ENCODE data around the gene ENO3.

The ENO3 gene

GRCh38 chr17:4944163-4944553 lies 6.8 kb upstream of the ENO3 start:
- Mint-ChIP-seq H3K4me1 (peaks cover 50% of the 10 kb centered on the region), H3K9me3 (no peaks in the 10 kb centered on the region), H3K27ac (peak overlapping the region; percentile 96), H3K27me3 (no peaks in the 10 kb centered on the region), H3K4me3 (peak overlapping the region; percentile 100), H3K36me3 (peaks cover 33% of the 10 kb centered on the region)

DNA sequence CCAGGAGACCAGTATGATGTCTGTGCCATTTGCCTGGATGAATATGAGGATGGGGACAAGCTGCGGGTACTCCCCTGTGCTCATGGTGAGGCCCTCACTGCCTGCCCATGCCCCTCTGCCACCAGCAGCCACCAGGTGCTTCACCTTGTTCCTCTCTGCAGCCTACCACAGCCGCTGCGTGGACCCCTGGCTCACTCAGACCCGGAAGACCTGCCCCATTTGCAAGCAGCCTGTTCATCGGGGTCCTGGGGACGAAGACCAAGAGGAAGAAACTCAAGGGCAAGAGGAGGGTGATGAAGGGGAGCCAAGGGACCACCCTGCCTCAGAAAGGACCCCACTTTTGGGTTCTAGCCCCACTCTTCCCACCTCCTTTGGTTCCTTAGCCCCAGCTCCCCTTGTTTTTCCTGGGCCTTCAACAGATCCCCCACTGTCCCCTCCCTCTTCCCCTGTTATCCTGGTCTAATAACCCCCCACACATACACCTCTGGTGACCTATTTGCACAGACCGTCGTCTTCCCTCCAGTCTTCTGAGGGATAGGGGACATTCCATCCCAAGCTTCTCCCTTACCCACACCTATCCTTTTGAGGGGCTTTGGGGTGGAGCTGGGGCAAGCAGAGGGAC lies 6.3 kb upstream of the ENO3 start:
- H3K4me3 Mint-ChIP-seq: peak overlapping the region; percentile 100
- no peaks in the 10 kb centered on the region for H3K27me3 Mint-ChIP-seq
- peak overlapping the region; percentile 96 for H3K27ac Mint-ChIP-seq
- peaks cover 33% of the 10 kb centered on the region for H3K36me3 Mint-ChIP-seq
- peaks cover 49% of the 10 kb centered on the region for H3K4me1 Mint-ChIP-seq
- H3K9me3 Mint-ChIP-seq: no peaks in the 10 kb centered on the region

DNA sequence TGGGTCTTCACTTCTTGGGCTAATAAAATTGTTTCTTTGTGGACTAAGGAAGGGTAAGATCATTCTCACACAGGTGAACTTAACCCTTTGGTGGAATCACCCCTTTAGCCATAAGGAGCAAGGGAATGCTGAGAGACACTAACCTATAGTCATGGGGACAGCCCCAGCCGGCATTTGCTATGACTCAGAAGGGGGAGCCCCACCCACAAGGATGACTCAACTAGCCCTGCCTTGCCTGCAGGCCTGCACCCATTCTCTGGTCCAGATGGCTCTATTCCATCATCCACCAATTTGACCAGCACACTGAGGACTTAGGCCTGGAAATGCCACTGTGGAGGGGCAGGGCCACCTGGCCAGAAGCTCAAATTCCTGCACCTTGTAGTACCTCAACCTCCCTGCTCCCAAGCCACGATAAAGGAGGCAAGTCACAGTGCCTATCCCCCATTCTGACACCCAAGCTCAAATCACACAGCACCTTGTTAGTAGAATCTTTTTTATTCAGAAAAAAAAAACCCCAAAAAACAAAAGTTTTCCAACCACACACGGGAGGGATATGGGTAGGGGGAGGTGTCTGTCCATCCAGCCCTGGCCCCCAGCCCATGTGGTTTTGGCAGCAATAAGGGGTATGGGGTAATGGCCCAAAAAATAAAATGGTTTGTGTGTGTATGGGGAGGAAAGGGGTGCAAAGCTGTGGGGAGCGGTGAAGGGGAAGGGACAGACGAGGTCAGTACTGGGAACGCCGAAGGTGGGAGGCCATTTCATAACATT lies 5.6 kb upstream of the ENO3 start:
- Mint-ChIP-seq H3K4me1 (peaks cover 51% of the 10 kb centered on the region), H3K27me3 (no peaks in the 10 kb centered on the region), H3K27ac (peak overlapping the region; percentile 96), H3K9me3 (no peaks in the 10 kb centered on the region), H3K36me3 (peaks cover 33% of the 10 kb centered on the region), H3K4me3 (peak overlapping the region; percentile 100)

- no peaks in the 10 kb centered on the region for H3K27me3 Mint-ChIP-seq
- H3K4me1 Mint-ChIP-seq: peaks cover 57% of the 10 kb centered on the region
- peak overlapping the region; percentile 100 for H3K4me3 Mint-ChIP-seq
- no peaks in the 10 kb centered on the region for H3K9me3 Mint-ChIP-seq
- H3K36me3 Mint-ChIP-seq: peaks cover 33% of the 10 kb centered on the region
- peak overlapping the region; percentile 96 for H3K27ac Mint-ChIP-seq
Observed at GRCh38 chr17:4945944-4946280, 5.0 kb upstream of the ENO3 start.

GRCh38 chr17:4946312-4946976 lies 4.5 kb upstream of the ENO3 start:
- peak overlapping the region; percentile 82 for H3K27ac Mint-ChIP-seq
- peak overlapping the region; percentile 100 for H3K4me3 Mint-ChIP-seq
- H3K27me3 Mint-ChIP-seq: no peaks in the 10 kb centered on the region
- no peaks in the 10 kb centered on the region for H3K9me3 Mint-ChIP-seq
- H3K4me1 Mint-ChIP-seq: peaks cover 57% of the 10 kb centered on the region
- H3K36me3 Mint-ChIP-seq: peaks cover 32% of the 10 kb centered on the region

- Mint-ChIP-seq H3K27ac (peak overlapping the region; percentile 82), H3K36me3 (peaks cover 26% of the 10 kb centered on the region), H3K4me3 (peak overlapping the region; percentile 100), H3K27me3 (no peaks in the 10 kb centered on the region), H3K4me1 (peaks cover 51% of the 10 kb centered on the region), H3K9me3 (no peaks in the 10 kb centered on the region)
Observed at GRCh38 chr17:4947010-4947410, 3.9 kb upstream of the ENO3 start.

DNA sequence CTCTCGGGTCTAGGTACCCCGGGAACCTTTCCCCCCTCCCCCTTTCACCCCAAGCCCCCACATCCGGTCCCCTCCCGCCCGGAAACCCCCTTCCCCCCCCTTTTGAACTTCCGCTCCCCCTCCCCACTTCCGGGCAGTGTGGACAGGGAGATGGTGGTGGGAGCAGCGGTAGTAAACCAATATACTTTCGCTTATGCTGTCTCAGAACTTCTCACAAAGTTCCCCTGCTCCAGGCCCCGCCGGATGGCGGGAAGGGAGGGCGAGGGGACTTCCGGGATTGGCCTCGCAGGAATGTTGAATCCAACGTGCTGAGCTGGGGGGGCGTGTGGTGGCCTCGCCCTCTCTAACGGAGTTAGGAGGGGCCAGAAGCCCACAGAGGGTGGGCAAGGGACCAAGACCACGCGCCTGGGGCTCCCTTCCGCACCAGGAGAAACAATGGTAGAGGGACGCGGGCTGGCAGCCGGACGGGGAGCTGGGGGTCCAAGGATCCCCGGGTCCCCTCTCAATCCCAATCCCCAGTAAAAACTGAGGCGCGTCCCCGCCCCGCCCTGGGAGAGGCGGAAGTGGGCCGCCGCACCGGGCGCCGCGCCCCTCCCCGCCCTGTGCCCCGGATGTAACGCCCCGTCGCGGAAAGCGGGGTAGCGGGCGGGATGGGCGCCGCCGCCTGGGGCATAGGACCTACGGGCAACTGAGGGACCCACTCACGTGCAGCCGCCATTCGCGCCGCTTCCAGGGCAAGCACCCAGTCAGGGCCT lies 3.3 kb upstream of the ENO3 start:
- Mint-ChIP-seq H3K9me3 (no peaks in the 10 kb centered on the region), H3K36me3 (peaks cover 25% of the 10 kb centered on the region), H3K27me3 (no peaks in the 10 kb centered on the region), H3K27ac (peak overlapping the region; percentile 97), H3K4me1 (peaks cover 45% of the 10 kb centered on the region), H3K4me3 (peak overlapping the region; percentile 100)

- Mint-ChIP-seq H3K4me3 (peak within 1 kb of the TSS; percentile 100), H3K4me1 (peaks cover 38% of the 10 kb centered on the region), H3K27ac (peak within 1 kb of the TSS; percentile 100), H3K27me3 (no peaks in the 10 kb centered on the region), H3K9me3 (no peaks in the 10 kb centered on the region), H3K36me3 (peaks cover 22% of the 10 kb centered on the region)
Observed at GRCh38 chr17:4948166-4948930, 2.6 kb upstream of the ENO3 start, which contains the start of gene PFN1. TSS of gene PFN1 (minus strand) at chr17:4948530. CDS start at chr17:4948394, 136 bp downstream.

DNA sequence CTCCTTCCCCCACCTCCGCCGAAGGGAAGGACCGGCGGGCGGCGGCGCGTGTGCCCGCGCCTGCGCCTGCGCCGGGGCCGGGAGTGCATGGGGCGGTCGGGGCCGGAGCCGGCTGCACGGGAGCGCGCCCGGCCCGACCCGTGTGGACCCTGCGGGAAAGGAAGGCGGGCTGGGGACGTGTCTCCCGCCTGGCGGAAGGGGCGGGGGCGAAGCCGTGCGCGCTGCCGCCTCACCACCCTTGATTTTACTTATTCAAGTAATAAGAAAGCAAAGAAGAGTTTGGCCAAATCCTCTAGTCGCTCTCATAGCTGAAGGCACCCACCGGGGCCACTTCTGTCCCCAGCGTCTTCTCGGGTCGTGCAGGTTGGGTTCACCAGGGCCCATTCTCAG lies 2.0 kb upstream of the ENO3 start:
- no peaks in the 10 kb centered on the region for H3K9me3 Mint-ChIP-seq
- peak overlapping the region; percentile 100 for H3K27ac Mint-ChIP-seq
- peaks cover 33% of the 10 kb centered on the region for H3K4me1 Mint-ChIP-seq
- H3K4me3 Mint-ChIP-seq: peak overlapping the region; percentile 100
- H3K36me3 Mint-ChIP-seq: peaks cover 21% of the 10 kb centered on the region
- no peaks in the 10 kb centered on the region for H3K27me3 Mint-ChIP-seq

DNA sequence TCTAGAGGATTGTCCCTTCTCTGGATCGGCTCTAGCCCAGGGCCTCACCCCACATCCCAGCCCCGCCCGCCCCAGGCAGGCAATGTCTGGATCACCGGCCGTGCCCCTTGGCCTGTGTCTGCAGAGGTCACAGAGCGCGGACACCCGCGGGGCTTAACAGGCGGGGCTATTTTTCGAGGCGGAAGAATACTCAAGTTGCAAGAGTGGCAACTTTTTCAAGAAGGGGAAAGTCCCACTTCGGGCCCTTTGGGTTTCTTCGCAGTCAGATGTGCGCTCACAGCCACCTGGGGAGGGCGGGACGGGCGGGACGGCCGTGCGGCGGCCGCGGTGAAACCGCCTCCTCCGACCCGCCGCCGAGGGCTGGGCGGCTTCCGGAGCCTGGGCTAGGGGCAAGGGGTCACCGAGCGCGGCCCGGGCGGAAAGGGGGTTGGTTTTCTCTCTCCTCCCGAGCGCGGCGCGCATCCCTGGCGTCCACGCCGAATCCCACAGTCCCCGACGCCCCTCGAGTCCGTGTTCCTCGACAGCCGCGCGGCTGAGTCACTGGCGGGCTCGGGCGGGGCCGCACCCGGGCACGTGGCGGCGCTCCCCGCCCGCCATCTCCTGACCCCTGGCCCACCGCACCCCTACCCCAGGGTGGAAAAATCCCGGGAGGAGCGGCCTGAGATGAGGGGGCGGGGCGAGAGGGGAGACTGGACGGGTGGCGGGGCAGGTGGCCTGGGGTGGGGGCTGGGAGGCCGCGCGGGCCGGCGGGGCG lies 1.4 kb upstream of the ENO3 start:
- peaks cover 30% of the 10 kb centered on the region for H3K4me1 Mint-ChIP-seq
- H3K36me3 Mint-ChIP-seq: peaks cover 20% of the 10 kb centered on the region
- no peaks in the 10 kb centered on the region for H3K27me3 Mint-ChIP-seq
- H3K9me3 Mint-ChIP-seq: no peaks in the 10 kb centered on the region
- peak overlapping the region; percentile 100 for H3K4me3 Mint-ChIP-seq
- peak overlapping the region; percentile 88 for H3K27ac Mint-ChIP-seq

- Mint-ChIP-seq H3K27ac (peak overlapping the region; percentile 97), H3K4me3 (peak overlapping the region; percentile 90), H3K27me3 (no peaks in the 10 kb centered on the region), H3K9me3 (no peaks in the 10 kb centered on the region), H3K36me3 (peaks cover 18% of the 10 kb centered on the region), H3K4me1 (peaks cover 23% of the 10 kb centered on the region)
Observed at GRCh38 chr17:4950075-4950745, 709 bp upstream of the ENO3 start.

GRCh38 chr17:4951486-4951885 lies 567 bp downstream of the ENO3 start:
- H3K4me3 Mint-ChIP-seq: peak overlapping the region; percentile 90

DNA sequence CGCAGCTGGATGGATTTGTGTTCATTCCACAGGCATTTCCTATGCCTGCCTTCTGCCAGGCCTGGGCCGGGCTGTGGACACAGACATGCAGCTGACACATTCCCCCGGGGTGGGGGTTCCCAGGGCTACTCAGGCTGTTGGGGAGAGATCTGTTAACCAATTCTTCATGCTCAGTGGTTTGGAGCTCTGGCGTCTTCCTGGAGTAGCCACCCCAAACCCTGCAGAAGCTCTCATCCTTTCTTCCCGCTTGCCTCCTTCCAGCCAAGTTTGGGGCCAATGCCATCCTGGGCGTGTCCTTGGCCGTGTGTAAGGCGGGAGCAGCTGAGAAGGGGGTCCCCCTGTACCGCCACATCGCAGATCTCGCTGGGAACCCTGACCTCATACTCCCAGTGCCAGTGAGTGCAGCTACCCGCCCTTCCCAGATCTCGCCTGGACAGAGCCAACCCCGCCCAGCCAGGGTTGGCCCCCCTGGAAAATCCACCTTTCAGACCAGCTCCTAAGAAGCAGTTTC lies 2.6 kb downstream of the ENO3 start:
- Mint-ChIP-seq H3K27me3 (no peaks in the 10 kb centered on the region), H3K4me3 (no peak overlapping the region), H3K4me1 (peaks cover 24% of the 10 kb centered on the region), H3K36me3 (no peaks in the 10 kb centered on the region), H3K27ac (no peak overlapping the region), H3K9me3 (no peaks in the 10 kb centered on the region)

More at GRCh38 chr17:4951486-4951885, 567 bp downstream of the ENO3 start:
- Mint-ChIP-seq H3K27ac (peak overlapping the region; percentile 85), H3K36me3 (peaks cover 7% of the 10 kb centered on the region), H3K27me3 (no peaks in the 10 kb centered on the region), H3K9me3 (no peaks in the 10 kb centered on the region), H3K4me1 (peaks cover 20% of the 10 kb centered on the region)

DNA sequence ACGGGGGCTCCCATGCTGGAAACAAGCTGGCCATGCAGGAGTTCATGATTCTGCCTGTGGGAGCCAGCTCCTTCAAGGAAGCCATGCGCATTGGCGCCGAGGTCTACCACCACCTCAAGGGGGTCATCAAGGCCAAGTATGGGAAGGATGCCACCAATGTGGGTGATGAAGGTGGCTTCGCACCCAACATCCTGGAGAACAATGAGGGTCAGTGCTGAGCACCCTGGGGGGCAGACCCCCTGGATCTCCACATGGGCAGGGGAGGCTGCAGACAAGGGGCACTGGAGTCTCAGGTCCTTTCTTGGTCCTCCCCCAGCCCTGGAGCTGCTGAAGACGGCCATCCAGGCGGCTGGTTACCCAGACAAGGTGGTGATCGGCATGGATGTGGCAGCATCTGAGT lies 4.2 kb downstream of the ENO3 start:
- Mint-ChIP-seq H3K36me3 (no peaks in the 10 kb centered on the region), H3K4me1 (peaks cover 24% of the 10 kb centered on the region), H3K4me3 (no peak overlapping the region), H3K27ac (no peak overlapping the region), H3K27me3 (no peaks in the 10 kb centered on the region), H3K9me3 (no peaks in the 10 kb centered on the region)
